GM06990 (cell line): Measurements from ENCODE around the gene RAB22A.

Experiments
- DNase-seq: peaks from one replicate; pipeline ENCODE4 v3.0.0-alpha.2; 2011; ENCODE audit not compliant: insufficient read length; ENCODE audit errors: extremely low read depth
- H3K27me3 ChIP-seq: replicated peaks from 2 replicates; pipeline ENCODE4 v1.6.0; 2011; ENCODE audit warnings: low read length; ENCODE audit not compliant: control insufficient read depth, insufficient read depth
- H3K36me3 ChIP-seq: 2 replicates; pipeline ENCODE4 v1.5.1; 2011; ENCODE audit warnings: low read length; ENCODE audit not compliant: control insufficient read depth, insufficient read depth
- H3K4me3 ChIP-seq: replicated peaks from 2 replicates; pipeline ENCODE4 v1.5.1; 2011; ENCODE audit warnings: low read depth, mild to moderate bottlenecking, control low read depth, low read length
- TF ChIP-seq, protein P1 (sequence below): IDR thresholded peaks from 2 replicates; pipeline ENCODE4 v1.5.1; 2011; ENCODE audit warnings: low read length, control low read depth, mild to moderate bottlenecking, inconsistent platforms; ENCODE audit not compliant: insufficient read depth, poor library complexity, severe bottlenecking

RAB22A gene

DNA sequence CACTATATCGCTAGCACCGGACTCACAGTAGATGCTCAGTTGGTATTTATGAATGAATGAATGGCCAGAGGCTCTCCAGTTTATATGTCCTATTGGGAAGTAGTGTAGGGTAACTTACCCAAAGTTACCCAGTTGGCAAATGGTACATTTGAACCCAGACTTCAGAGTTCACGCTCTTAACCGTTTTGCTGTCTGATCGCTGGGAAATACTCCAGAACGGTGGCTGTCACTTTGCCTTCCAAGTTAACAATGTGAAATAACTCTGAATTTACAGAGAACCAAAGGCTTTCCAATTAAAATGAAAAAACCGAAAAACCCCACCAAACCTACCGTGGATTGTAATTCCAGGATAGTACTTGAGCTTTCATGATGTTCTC, 81.1 kb downstream of the RAB22A start:
- no peaks in the 10 kb centered on the region for H3K27me3 ChIP-seq
- H3K36me3 ChIP-seq, result peaks cover 2% of the 10 kb centered on the region
- TF ChIP-seq, protein P1, sequence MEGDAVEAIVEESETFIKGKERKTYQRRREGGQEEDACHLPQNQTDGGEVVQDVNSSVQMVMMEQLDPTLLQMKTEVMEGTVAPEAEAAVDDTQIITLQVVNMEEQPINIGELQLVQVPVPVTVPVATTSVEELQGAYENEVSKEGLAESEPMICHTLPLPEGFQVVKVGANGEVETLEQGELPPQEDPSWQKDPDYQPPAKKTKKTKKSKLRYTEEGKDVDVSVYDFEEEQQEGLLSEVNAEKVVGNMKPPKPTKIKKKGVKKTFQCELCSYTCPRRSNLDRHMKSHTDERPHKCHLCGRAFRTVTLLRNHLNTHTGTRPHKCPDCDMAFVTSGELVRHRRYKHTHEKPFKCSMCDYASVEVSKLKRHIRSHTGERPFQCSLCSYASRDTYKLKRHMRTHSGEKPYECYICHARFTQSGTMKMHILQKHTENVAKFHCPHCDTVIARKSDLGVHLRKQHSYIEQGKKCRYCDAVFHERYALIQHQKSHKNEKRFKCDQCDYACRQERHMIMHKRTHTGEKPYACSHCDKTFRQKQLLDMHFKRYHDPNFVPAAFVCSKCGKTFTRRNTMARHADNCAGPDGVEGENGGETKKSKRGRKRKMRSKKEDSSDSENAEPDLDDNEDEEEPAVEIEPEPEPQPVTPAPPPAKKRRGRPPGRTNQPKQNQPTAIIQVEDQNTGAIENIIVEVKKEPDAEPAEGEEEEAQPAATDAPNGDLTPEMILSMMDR, result no peak
- H3K4me3 ChIP-seq, result peak overlapping the region; percentile 95
- no peak for DNase-seq

DNA sequence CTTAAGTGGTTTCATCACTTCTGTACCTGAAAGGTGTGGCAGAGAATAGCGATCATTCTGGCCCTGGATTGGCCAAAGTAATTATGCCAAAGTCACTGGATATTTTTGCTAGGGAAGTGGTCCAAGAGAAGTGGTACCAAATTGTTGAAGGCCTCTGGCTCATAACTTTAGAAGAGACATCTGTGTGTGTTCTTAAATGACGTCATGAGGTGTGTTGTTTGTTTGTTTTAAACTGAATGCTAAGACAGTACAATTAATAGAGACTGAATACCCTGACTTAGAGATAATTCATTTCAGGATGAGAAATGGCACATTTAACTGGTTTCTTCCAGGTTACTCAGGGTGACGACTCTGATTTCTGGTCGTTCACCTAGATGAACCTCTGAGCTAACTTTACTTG, 82.8 kb downstream of the RAB22A start:
- peaks cover 2% of the 10 kb centered on the region for H3K36me3 ChIP-seq

DNA sequence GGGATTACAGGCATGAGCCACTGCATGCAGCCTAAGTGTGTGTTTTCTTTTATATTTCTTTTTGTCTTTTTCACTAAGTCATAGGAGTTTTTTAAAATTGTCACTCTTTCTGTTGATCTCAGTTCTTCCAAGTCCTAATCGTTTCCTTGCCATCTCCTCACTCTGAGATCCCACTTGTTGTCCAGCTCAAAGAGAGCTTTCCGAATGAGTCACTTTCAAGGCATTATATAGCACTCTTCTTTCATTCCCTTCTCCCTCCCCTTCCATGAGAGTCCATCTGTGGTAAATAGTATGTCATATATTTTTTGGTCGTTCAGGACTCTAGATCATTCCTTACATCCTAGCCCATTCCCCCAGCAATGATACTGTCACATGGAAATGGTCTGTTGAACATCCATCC, 83.8 kb downstream of the RAB22A start:
- H3K27me3 ChIP-seq, result no peaks in the 10 kb centered on the region
- DNase-seq, result no peak
- H3K36me3 ChIP-seq, result peaks cover 2% of the 10 kb centered on the region
- H3K4me3 ChIP-seq, result no peak overlapping the region
- TF ChIP-seq, protein P1, result no peak

More for the DNA sequence above, 82.8 kb downstream of the RAB22A start:
- Histone ChIP-seq H3K27me3 (no peaks in the 10 kb centered on the region), H3K4me3 (no peak overlapping the region)
- no peak for DNase-seq
- TF ChIP-seq, protein P1, result no peak

DNA sequence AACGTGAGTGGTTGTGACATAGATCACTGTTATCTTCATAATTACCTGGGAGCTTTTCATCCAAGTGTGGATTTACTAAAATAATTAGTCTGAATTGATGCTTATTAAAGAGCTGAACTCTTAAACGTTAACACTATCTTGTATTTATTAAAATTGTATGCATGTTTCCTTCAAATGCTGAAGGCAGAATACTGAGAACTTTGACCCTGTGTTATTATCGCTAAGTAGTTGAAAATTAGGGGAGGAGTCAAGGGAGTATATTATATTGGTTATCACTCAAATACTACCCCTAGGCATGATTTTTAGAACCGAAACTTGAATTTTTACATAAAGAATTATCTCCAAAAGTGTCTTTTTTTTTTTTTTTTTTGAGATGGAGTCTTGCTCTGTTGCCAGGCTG, 85.3 kb downstream of the RAB22A start:
- Histone ChIP-seq H3K4me3 (no peak overlapping the region), H3K27me3 (no peaks in the 10 kb centered on the region), H3K36me3 (peaks cover 2% of the 10 kb centered on the region)
- no peak for DNase-seq
- TF ChIP-seq, protein P1, result no peak

DNA sequence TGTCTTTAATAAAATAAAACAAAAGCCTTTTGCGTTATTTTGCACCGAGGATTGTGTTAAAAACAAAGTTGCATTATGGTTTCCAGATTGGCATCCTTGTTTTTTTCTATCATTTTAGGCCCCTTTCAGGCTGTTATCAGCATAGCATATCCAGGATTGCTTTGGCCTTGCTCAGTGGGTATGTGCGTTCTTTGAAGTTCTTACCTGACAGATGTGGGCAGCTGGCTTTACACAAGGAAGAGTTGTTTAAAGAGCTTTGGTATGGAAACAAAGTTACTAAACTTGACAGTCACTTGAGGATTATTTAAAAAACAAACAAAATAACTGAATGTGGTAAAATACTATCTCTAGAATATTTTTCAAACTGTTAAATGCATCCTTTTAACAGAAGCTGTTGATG, 86.1 kb downstream of the RAB22A start:
- Histone ChIP-seq H3K4me3 (no peak overlapping the region), H3K36me3 (no peaks in the 10 kb centered on the region; the same call in none of the 2 replicates), H3K27me3 (no peaks in the 10 kb centered on the region)
- TF ChIP-seq, protein P1, result no peak
- DNase-seq, result no peak

DNA sequence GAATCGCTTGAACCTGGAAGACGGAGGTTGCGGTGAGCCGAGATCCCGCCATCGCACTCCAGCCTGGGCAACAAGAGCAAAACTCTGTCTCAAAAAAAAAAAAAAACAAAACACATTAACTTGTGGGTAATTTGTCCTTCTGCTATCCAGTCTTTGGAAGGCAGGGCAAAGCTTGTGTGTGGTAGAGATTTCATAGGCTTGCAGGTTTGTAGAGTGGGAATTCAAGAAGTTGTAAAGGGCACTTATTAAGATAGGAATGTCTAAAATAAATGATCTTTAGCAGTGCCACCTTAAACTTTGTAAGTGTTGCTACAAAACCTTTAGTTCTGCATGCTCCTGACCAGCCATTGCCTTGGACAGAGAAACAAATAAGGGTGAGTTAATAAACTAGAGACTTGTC, 87.9 kb downstream of the RAB22A start:
- TF ChIP-seq, protein P1, result no peak
- DNase-seq, result no peak
- no peaks in the 10 kb centered on the region; the same call in none of the 2 replicates for H3K36me3 ChIP-seq

More for the DNA sequence above, 87.9 kb downstream of the RAB22A start:
- Histone ChIP-seq H3K27me3 (no peaks in the 10 kb centered on the region), H3K4me3 (no peak overlapping the region)
